Neural cell (in vitro differentiated cells): ENCODE measurements around the gene MSGN1. TPM values are rescaled to one million over a fixed set of nuclear protein-coding genes. Genes with fewer than 3 reads are reported as not detected.

ENCODE experiments used
- H2AFZ ChIP-seq: fragments of 200-600, 300-800 bp; sonication (generic), shearing (Covaris generic); 2 replicates; pipeline ENCODE4 v1.6.0; 2014; ENCODE audit warnings: low read depth, mild to moderate bottlenecking, antibody characterized with exemption, low read length, moderate library complexity
- H3F3A ChIP-seq: fragments of 200-600 bp; shearing (Covaris generic); 2 replicates; pipeline ENCODE4 v1.6.1; 2016; ENCODE audit warnings: mild to moderate bottlenecking, moderate library complexity, mixed read lengths, antibody characterized with exemption, low read length; ENCODE audit not compliant: insufficient read depth, poor library complexity, severe bottlenecking
- H3K27ac ChIP-seq: fragments of 200-600, 300-800 bp; sonication (generic), shearing (Covaris generic); 2 replicates; pipeline ENCODE4 v1.5.1; 2014; ENCODE audit warnings: mild to moderate bottlenecking, low read length, moderate library complexity
- H3K27me3 ChIP-seq: fragments of 300-800, 200-600 bp; sonication (generic), shearing (Covaris generic); 2 replicates; pipeline ENCODE4 v1.6.0; 2014; ENCODE audit warnings: mild to moderate bottlenecking, low read depth, low read length, moderate library complexity; ENCODE audit not compliant: insufficient read depth
- H3K36me3 ChIP-seq: fragments of 300-800, 200-600 bp; sonication (generic), shearing (Covaris generic); 2 replicates; pipeline ENCODE4 v1.5.1; 2014; ENCODE audit warnings: mild to moderate bottlenecking, antibody characterized with exemption, low read length, moderate library complexity; ENCODE audit not compliant: insufficient read depth
- H3K4me2 ChIP-seq: fragments of 300-800, 200-600 bp; sonication (generic), shearing (Covaris generic); 2 replicates; pipeline ENCODE4 v1.6.0; 2014; ENCODE audit warnings: mild to moderate bottlenecking, low read length
- H3K4me3 ChIP-seq: fragments of 300-800, 200-600 bp; sonication (generic), shearing (Covaris generic); 2 replicates; pipeline ENCODE4 v1.5.1; 2014; ENCODE audit warnings: mild to moderate bottlenecking, low read length, moderate library complexity
- H3K79me2 ChIP-seq: fragments of 200-600 bp; shearing (Covaris generic); replicated peaks from 2 replicates; pipeline ENCODE4 v1.6.0; 2014; ENCODE audit warnings: mild to moderate bottlenecking, low read length, moderate library complexity; ENCODE audit not compliant: insufficient read depth
- H3K9ac ChIP-seq: fragments of 300-800, 200-600 bp; sonication (generic), shearing (Covaris generic); 2 replicates; pipeline ENCODE4 v1.6.1; 2016; ENCODE audit warnings: mild to moderate bottlenecking, low read length, mixed read lengths
- H3K9me2 ChIP-seq: fragments of 200-600 bp; shearing (Covaris generic); 2 replicates; pipeline ENCODE4 v1.6.1; 2016; ENCODE audit warnings: mild to moderate bottlenecking, low read length, mixed read lengths; ENCODE audit not compliant: insufficient read depth
- H3K9me3 ChIP-seq: fragments of 200-600, 300-800 bp; sonication (generic), shearing (Covaris generic); 2 replicates; pipeline ENCODE4 v1.6.1; 2016; ENCODE audit warnings: mild to moderate bottlenecking, mixed run types, low read length, moderate library complexity, mixed read lengths
- H4K20me1 ChIP-seq: fragments of 200-600 bp; shearing (Covaris generic); 2 replicates; pipeline ENCODE4 v1.6.1; 2016; ENCODE audit warnings: mild to moderate bottlenecking, mixed run types; ENCODE audit not compliant: insufficient read depth
- EP300 ChIP-seq: fragments of 450-650 bp; conservative IDR thresholded peaks from 2 replicates; pipeline ENCODE4 v1.6.1; 2014; ENCODE audit warnings: antibody characterized with exemption, mild to moderate bottlenecking, moderate library complexity; ENCODE audit not compliant: poor library complexity, severe bottlenecking
- EZH2 ChIP-seq: fragments of 200-600, 300-800 bp; shearing (Covaris generic), sonication (generic); IDR thresholded peaks from 2 replicates; pipeline ENCODE4 v1.6.1; 2014; ENCODE audit warnings: antibody characterized with exemption, low read length, borderline replicate concordance, mild to moderate bottlenecking; ENCODE audit not compliant: insufficient read depth, poor library complexity, severe bottlenecking
- MXI1 ChIP-seq: fragments of 450-650 bp; conservative IDR thresholded peaks from 2 replicates; pipeline ENCODE4 v1.6.1; 2014; ENCODE audit warnings: antibody characterized with exemption, mild to moderate bottlenecking; ENCODE audit not compliant: poor library complexity, severe bottlenecking
- POLR2AphosphoS5 ChIP-seq: IDR thresholded peaks from 2 replicates; pipeline ENCODE4 v1.6.1; 2012
- RAD21 ChIP-seq: fragments of 450-650 bp; conservative IDR thresholded peaks from 2 replicates; pipeline ENCODE4 v1.6.1; 2014; ENCODE audit warnings: antibody characterized with exemption, mild to moderate bottlenecking, moderate library complexity
- SMC3 ChIP-seq: fragments of 450-650 bp; conservative IDR thresholded peaks from 2 replicates; pipeline ENCODE4 v1.6.1; 2014; ENCODE audit warnings: antibody characterized with exemption, mild to moderate bottlenecking, moderate library complexity; ENCODE audit not compliant: poor library complexity
- TAF1 ChIP-seq: IDR thresholded peaks from 2 replicates; pipeline ENCODE4 v1.6.1; 2012; ENCODE audit warnings: low read depth
- polyA plus RNA-seq: library from polyadenylated mRNA; depleted of rRNA; stranded (reverse); fragments of >200 nt; gene quantifications from 2 replicates; pipeline ENCODE4 v1.2.3, GENCODE V29; 2014
- TF ChIP-seq, protein P1 (sequence below): IDR thresholded peaks from 2 replicates; pipeline ENCODE4 v1.6.1; 2012; ENCODE audit warnings: borderline replicate concordance
- TF ChIP-seq, protein P2 (sequence below): fragments of 450-650 bp; IDR thresholded peaks from 2 replicates; pipeline ENCODE4 v1.5.1; 2014; ENCODE audit warnings: antibody characterized with exemption, mild to moderate bottlenecking, moderate library complexity; ENCODE audit not compliant: poor library complexity, severe bottlenecking

The MSGN1 gene
- polyA plus RNA-seq, 1 donor from 2014 or later = not detected

DNA sequence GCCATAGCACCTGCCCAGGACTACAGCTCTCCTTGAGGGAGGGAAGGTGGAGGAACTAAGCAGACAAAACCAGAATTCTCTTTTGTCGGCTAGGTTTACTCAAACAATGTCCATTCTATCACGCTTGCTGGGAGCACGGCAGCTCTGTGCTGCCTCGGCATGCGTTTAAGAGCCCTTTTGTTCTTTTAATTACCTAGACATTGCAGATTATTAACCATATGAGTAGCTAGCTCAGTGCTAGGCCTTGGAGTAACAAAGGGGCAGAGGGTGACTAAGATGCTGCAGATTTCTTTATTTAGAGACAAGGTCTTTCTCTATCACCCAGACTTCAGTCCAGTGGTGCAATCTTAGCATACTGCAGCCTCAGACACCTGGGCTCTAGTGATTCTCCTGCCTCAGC lies 11.1 kb downstream of the MSGN1 start:
- Histone ChIP-seq H3K4me2 (no peak overlapping the region), H3K9me3 (no peaks in the 10 kb centered on the region), H3K36me3 (no peaks in the 10 kb centered on the region), H3K79me2 (no peaks in the 10 kb centered on the region), H3K4me3 (no peak overlapping the region), H3K27me3 (no peaks in the 10 kb centered on the region), H3K27ac (no peak overlapping the region), H3F3A (no peaks in the 10 kb centered on the region), H4K20me1 (no peaks in the 10 kb centered on the region), H2AFZ (no peak overlapping the region), H3K9me2 (no peaks in the 10 kb centered on the region), H3K9ac (no peak overlapping the region)
- TF ChIP-seq, protein P1, sequence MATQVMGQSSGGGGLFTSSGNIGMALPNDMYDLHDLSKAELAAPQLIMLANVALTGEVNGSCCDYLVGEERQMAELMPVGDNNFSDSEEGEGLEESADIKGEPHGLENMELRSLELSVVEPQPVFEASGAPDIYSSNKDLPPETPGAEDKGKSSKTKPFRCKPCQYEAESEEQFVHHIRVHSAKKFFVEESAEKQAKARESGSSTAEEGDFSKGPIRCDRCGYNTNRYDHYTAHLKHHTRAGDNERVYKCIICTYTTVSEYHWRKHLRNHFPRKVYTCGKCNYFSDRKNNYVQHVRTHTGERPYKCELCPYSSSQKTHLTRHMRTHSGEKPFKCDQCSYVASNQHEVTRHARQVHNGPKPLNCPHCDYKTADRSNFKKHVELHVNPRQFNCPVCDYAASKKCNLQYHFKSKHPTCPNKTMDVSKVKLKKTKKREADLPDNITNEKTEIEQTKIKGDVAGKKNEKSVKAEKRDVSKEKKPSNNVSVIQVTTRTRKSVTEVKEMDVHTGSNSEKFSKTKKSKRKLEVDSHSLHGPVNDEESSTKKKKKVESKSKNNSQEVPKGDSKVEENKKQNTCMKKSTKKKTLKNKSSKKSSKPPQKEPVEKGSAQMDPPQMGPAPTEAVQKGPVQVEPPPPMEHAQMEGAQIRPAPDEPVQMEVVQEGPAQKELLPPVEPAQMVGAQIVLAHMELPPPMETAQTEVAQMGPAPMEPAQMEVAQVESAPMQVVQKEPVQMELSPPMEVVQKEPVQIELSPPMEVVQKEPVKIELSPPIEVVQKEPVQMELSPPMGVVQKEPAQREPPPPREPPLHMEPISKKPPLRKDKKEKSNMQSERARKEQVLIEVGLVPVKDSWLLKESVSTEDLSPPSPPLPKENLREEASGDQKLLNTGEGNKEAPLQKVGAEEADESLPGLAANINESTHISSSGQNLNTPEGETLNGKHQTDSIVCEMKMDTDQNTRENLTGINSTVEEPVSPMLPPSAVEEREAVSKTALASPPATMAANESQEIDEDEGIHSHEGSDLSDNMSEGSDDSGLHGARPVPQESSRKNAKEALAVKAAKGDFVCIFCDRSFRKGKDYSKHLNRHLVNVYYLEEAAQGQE = no peak
- no peak for TF ChIP-seq RAD21
- no peak for TF ChIP-seq EZH2
- TF ChIP-seq, protein P2, sequence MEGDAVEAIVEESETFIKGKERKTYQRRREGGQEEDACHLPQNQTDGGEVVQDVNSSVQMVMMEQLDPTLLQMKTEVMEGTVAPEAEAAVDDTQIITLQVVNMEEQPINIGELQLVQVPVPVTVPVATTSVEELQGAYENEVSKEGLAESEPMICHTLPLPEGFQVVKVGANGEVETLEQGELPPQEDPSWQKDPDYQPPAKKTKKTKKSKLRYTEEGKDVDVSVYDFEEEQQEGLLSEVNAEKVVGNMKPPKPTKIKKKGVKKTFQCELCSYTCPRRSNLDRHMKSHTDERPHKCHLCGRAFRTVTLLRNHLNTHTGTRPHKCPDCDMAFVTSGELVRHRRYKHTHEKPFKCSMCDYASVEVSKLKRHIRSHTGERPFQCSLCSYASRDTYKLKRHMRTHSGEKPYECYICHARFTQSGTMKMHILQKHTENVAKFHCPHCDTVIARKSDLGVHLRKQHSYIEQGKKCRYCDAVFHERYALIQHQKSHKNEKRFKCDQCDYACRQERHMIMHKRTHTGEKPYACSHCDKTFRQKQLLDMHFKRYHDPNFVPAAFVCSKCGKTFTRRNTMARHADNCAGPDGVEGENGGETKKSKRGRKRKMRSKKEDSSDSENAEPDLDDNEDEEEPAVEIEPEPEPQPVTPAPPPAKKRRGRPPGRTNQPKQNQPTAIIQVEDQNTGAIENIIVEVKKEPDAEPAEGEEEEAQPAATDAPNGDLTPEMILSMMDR = no peak
- no peak for TF ChIP-seq SMC3
- no peak for TF ChIP-seq POLR2AphosphoS5
- TF ChIP-seq MXI1 = no peak
- TF ChIP-seq EP300 = no peak
- no peak for TF ChIP-seq TAF1

DNA sequence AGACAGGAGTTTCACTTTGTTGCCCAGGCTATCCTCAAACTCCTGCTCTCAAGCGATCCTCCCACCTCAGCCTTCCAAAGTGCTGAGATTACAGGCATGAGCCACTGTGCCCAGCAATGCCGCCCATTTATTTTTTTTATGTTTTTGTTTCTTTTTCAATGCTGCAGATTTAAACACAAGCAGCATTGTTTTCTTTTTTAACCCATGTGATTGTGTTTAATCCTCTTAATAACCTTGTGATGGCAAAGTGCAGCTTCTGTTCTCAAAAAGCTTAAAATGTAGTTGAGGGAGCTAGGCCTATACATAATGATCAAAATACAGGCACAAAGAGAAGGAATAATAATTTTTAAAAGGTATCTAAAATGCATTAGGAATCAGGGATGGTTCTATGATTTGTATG lies 11.5 kb downstream of the MSGN1 start:
- H4K20me1 ChIP-seq = no peaks in the 10 kb centered on the region
- H3K27ac ChIP-seq = no peak overlapping the region
- H3K4me2 ChIP-seq = no peak overlapping the region

More for the DNA sequence above, 11.5 kb downstream of the MSGN1 start:
- H3K79me2 ChIP-seq = no peaks in the 10 kb centered on the region
- H3K27me3 ChIP-seq = no peaks in the 10 kb centered on the region
- H2AFZ ChIP-seq = no peak overlapping the region
- no peaks in the 10 kb centered on the region for H3K9me3 ChIP-seq
- no peak overlapping the region for H3K4me3 ChIP-seq
- TF ChIP-seq, protein P1 = no peak
- no peak for TF ChIP-seq RAD21
- no peak overlapping the region for H3K9ac ChIP-seq
- no peaks in the 10 kb centered on the region for H3F3A ChIP-seq
- no peaks in the 10 kb centered on the region for H3K9me2 ChIP-seq
- H3K36me3 ChIP-seq = no peaks in the 10 kb centered on the region
